HepG2 (cell line): ENCODE measurements around the gene TM4SF5. TPM values are rescaled to one million over a fixed set of nuclear protein-coding genes. Genes with fewer than 3 reads are reported as not detected.

Source experiments
- AFF4 ChIP-seq: sonication (generic); formaldehyde crosslinking; IDR thresholded peaks from 2 replicates; pipeline ENCODE4 v1.4.0; 2020; ENCODE audit warnings: missing genetic modification reagents
- ATF1 ChIP-seq: IDR thresholded peaks from 2 replicates; pipeline ENCODE4 v1.6.1; 2016; ENCODE audit warnings: mild to moderate bottlenecking, control low read depth
- BCLAF1 ChIP-seq: fragments of 450-650 bp; IDR thresholded peaks from 2 replicates; pipeline ENCODE4 v1.6.1; 2017; ENCODE audit warnings: mild to moderate bottlenecking
- BRCA1 ChIP-seq: sonication (generic); formaldehyde crosslinking; IDR thresholded peaks from 2 replicates; pipeline ENCODE4 v1.4.0; 2020; ENCODE audit warnings: missing genetic modification reagents
- CCDC6 ChIP-seq: sonication (generic); formaldehyde crosslinking; IDR thresholded peaks from 2 replicates; pipeline ENCODE4 v1.8.1; 2022; ENCODE audit warnings: mild to moderate bottlenecking, missing genetic modification reagents, moderate library complexity
- FOSL2 ChIP-seq: sonication (generic); formaldehyde crosslinking; IDR thresholded peaks from 2 replicates; pipeline ENCODE4 v1.4.0; 2020; ENCODE audit warnings: missing genetic modification reagents
- IKZF5 ChIP-seq: IDR thresholded peaks from 2 replicates; pipeline ENCODE4 v1.6.1; 2018; ENCODE audit warnings: missing genetic modification reagents, mild to moderate bottlenecking, missing compliant biosample characterization
- IRX3 ChIP-seq: sonication (generic); formaldehyde crosslinking; IDR thresholded peaks from 2 replicates; pipeline ENCODE4 v1.8.1; 2023; ENCODE audit warnings: mild to moderate bottlenecking, low read depth, missing genetic modification reagents, borderline replicate concordance
- KAT2B ChIP-seq: fragments of 150-350 bp; IDR thresholded peaks from 2 replicates; pipeline ENCODE4 v1.6.1; 2014; ENCODE audit warnings: low read depth, low read length, borderline replicate concordance
- KDM1A ChIP-seq: IDR thresholded peaks from 2 replicates; pipeline ENCODE4 v1.6.1; 2016; ENCODE audit warnings: missing compliant biosample characterization
- MLLT10 ChIP-seq: sonication (generic); formaldehyde crosslinking; IDR thresholded peaks from 2 replicates; pipeline ENCODE4 v1.4.0; 2020; ENCODE audit warnings: missing genetic modification reagents
- MLX ChIP-seq: IDR thresholded peaks from 2 replicates; pipeline ENCODE4 v1.6.1; 2016
- MYNN ChIP-seq: sonication (generic); formaldehyde crosslinking; IDR thresholded peaks from 2 replicates; pipeline ENCODE4 v1.4.0; 2020; ENCODE audit warnings: mild to moderate bottlenecking, low read depth, missing genetic modification reagents
- NCOA2 ChIP-seq: sonication (generic); formaldehyde crosslinking; IDR thresholded peaks from 2 replicates; pipeline ENCODE4 v1.8.0; 2022; ENCODE audit warnings: inconsistent platforms
- NFE2L2 ChIP-seq: fragments of 150-350 bp; IDR thresholded peaks from 2 replicates; pipeline ENCODE4 v1.6.1; 2014; ENCODE audit warnings: low read length
- PHF21A ChIP-seq: sonication (generic); formaldehyde crosslinking; IDR thresholded peaks from 2 replicates; pipeline ENCODE4 v1.5.0; 2020; ENCODE audit warnings: mild to moderate bottlenecking, missing genetic modification reagents
- PRMT3 ChIP-seq: sonication (generic); formaldehyde crosslinking; IDR thresholded peaks from 2 replicates; pipeline ENCODE4 v1.8.1; 2022; ENCODE audit warnings: low read depth, mild to moderate bottlenecking, moderate library complexity, missing genetic modification reagents, borderline replicate concordance
- RNF2 ChIP-seq: fragments of 450-650 bp; conservative IDR thresholded peaks from 2 replicates; pipeline ENCODE4 v1.6.1; 2016; ENCODE audit warnings: low read depth
- SCMH1 ChIP-seq: sonication (generic); formaldehyde crosslinking; IDR thresholded peaks from 2 replicates; pipeline ENCODE4 v1.9.0; 2021; ENCODE audit warnings: missing genetic modification reagents, mild to moderate bottlenecking, borderline replicate concordance
- YEATS4 ChIP-seq: sonication (generic); formaldehyde crosslinking; IDR thresholded peaks from 2 replicates; pipeline ENCODE4 v1.4.0; 2020; ENCODE audit warnings: missing genetic modification reagents, borderline replicate concordance
- ZNF160 ChIP-seq: sonication (generic); formaldehyde crosslinking; IDR thresholded peaks from 2 replicates; pipeline ENCODE4 v1.8.0; 2022; ENCODE audit warnings: mild to moderate bottlenecking, inconsistent platforms, missing genetic modification reagents
- ZNF17 ChIP-seq: sonication (generic); formaldehyde crosslinking; IDR thresholded peaks from 2 replicates; pipeline ENCODE4 v1.5.0; 2020; ENCODE audit warnings: mild to moderate bottlenecking, missing genetic modification reagents
- polyA plus RNA-seq, 8 experiments: library from polyadenylated mRNA; depleted of rRNA in 3 of 8; stranded (reverse) in 7 of 8; unstranded in 1 of 8; fragments of >200 nt; fragmentation: Illumina TruSeq in 4 of 8; extraction: Trizol in 4 of 8; gene quantifications; 2 replicates each; pipeline versions ENCODE4 v1.2.1 to v1.2.3, GENCODE V29; 2011 to 2016; ENCODE audit warnings: low read depth in 4 of 8, missing spikeins in 1 of 8, mixed read lengths in 1 of 8; ENCODE audit not compliant: insufficient read depth in 1 of 8
- total RNA-seq, 5 experiments: library from RNA; depleted of rRNA; stranded (reverse); fragments of >200 nt; fragmentation: Illumina TruSeq; extraction: Trizol; gene quantifications; 2 replicates each; pipeline ENCODE4 v1.2.3, GENCODE V29; 2016; ENCODE audit warnings: low read depth in 1 of 5

Gene TM4SF5
- total and polyA plus RNA-seq, 2 of the 13 experiments (the other 11 are each of a cell fraction or from before 2014, with no cell fraction given), result 30.1 to 126 TPM

- TF ChIP-seq ZNF17 (peak; percentile 71; the same call in 1 of the 2 replicates), MLLT10 (no peak), YEATS4 (CRISPR knock-in tag) (peak; percentile 61; the same call in 1 of the 2 replicates), IRX3 (CRISPR knock-in tag) (no peak), MLX (0 out of 2 replicates have a peak, but pooled peaks have one; percentile 33), RNF2 (no peak), NCOA2 (peak; percentile 56; the same call in 1 of the 2 replicates), PHF21A (CRISPR knock-in tag) (peak; percentile 57), PRMT3 (no peak), MYNN (CRISPR knock-in tag) (no peak), KAT2B (no peak), ZNF160 (no peak), IKZF5 (CRISPR knock-in tag) (no peak; the same call in 1 of the 2 replicates), BCLAF1 (no peak), BRCA1 (CRISPR knock-in tag) (no peak), ATF1 (CRISPR knock-in tag) (no peak), CCDC6 (CRISPR knock-in tag) (no peak; the same call in 1 of the 2 replicates), KDM1A (CRISPR knock-in tag) (no peak), FOSL2 (CRISPR knock-in tag) (peak; percentile 37; the same call in 1 of the 2 replicates), SCMH1 (CRISPR knock-in tag) (no peak), AFF4 (CRISPR knock-in tag) (no peak), NFE2L2 (no peak)
Measured at GRCh38 chr17:4788807-4789700, 17.4 kb downstream of the TM4SF5 start, which contains the start of gene GLTPD2 (continued).
